Measurements from ENCODE around the gene FAM174A. TPM values are rescaled to one million over a fixed set of nuclear protein-coding genes. Genes with fewer than 3 reads are reported as not detected.
"Not testable (repeated sequence)": the region's sequence is repeated elsewhere in the genome, so short reads cannot be mapped to it uniquely, and the experiment has no call there.

The FAM174A gene
- total and polyA plus RNA-seq, 2 donors (not counting 3 experiments of a cell fraction or from before 2014, with no cell fraction given): 11.8 to 15.2 TPM

- H3K9me1 ChIP-seq (replicated peaks; ENCODE audit: control insufficient read depth, extremely low read depth, insufficient read depth, low read length); DNase-seq (ENCODE audit: low read depth, low spot score); H3K9me3 ChIP-seq (replicated peaks; ENCODE audit: control insufficient read depth, insufficient read depth, low read length); BruUV-seq (replicated peaks); POLR2A ChIA-PET; H3K27me3 ChIP-seq (ENCODE audit: control insufficient read depth in 2 of 2, insufficient read depth in 2 of 2, low read length in 2 of 2); H3K36me3 ChIP-seq (ENCODE audit: control insufficient read depth in 2 of 2, extremely low read depth in 1 of 2, insufficient read depth in 2 of 2, low read length in 2 of 2); FAIRE-seq; H3K4me1 ChIP-seq (ENCODE audit: control insufficient read depth, extremely low read depth, insufficient read depth, low read length); H3K4me3 ChIP-seq (replicated peaks in 1 of 3; ENCODE audit: insufficient read depth in 1 of 3, low read depth in 1 of 3, low read length in 3 of 3); H3K79me2 ChIP-seq (ENCODE audit: control insufficient read depth, insufficient read depth, low read length); dilution Hi-C loops (cut with MboI; ENCODE audit: extremely low pct_ligation_motif_present, low sequenced_read_pairs); intact Hi-C loops (cut with micrococcal nuclease); H3K27ac ChIP-seq (ENCODE audit: insufficient read depth, low read depth, low read length); H2AFZ ChIP-seq (ENCODE audit: low read depth, low read length); H3K9ac ChIP-seq (replicated peaks; ENCODE audit: extremely low read depth, insufficient read depth, low read length); H3K4me2 ChIP-seq (ENCODE audit: insufficient read depth, low read length); H4K20me1 ChIP-seq (replicated peaks; ENCODE audit: control insufficient read depth, extremely low read depth, insufficient read depth, low read length): not testable (repeated sequence)
- CTCF ChIA-PET: interaction anchor here (0.7 to 1.1 kb wide), 3 partner anchors 9 to 28 kb away, joined by 3 to 4 read pairs (median 3); no protein-coding TSS in a partner anchor
Measured at GRCh38 chr5:100604021-100604420, 68.8 kb downstream of the FAM174A start.

- dilution Hi-C loops (cut with MboI; ENCODE audit: extremely low pct_ligation_motif_present, low sequenced_read_pairs) (no loop called here), intact Hi-C loops (cut with micrococcal nuclease) (no loop called here)
- Histone ChIP-seq H4K20me1 (replicated peaks; ENCODE audit: control insufficient read depth, extremely low read depth, insufficient read depth, low read length) (no peaks in the 10 kb centered on the region), H3K9ac (replicated peaks; ENCODE audit: extremely low read depth, insufficient read depth, low read length) (no peak overlapping the region), H3K27ac (ENCODE audit: insufficient read depth, low read depth, low read length) (no peak overlapping the region), H3K9me1 (replicated peaks; ENCODE audit: control insufficient read depth, extremely low read depth, insufficient read depth, low read length) (no peaks in the 10 kb centered on the region), H3K4me3 (replicated peaks in 1 of 3; ENCODE audit: insufficient read depth in 1 of 3, low read depth in 1 of 3, low read length in 3 of 3) (no peak overlapping the region), H3K27me3 (ENCODE audit: control insufficient read depth in 2 of 2, insufficient read depth in 2 of 2, low read length in 2 of 2) (no peaks in the 10 kb centered on the region), H3K79me2 (ENCODE audit: control insufficient read depth, insufficient read depth, low read length) (no peaks in the 10 kb centered on the region), H3K36me3 (ENCODE audit: control insufficient read depth in 2 of 2, extremely low read depth in 1 of 2, insufficient read depth in 2 of 2, low read length in 2 of 2) (no peaks in the 10 kb centered on the region), H3K9me3 (replicated peaks; ENCODE audit: control insufficient read depth, insufficient read depth, low read length) (no peaks in the 10 kb centered on the region), H3K4me2 (ENCODE audit: insufficient read depth, low read length) (no peak overlapping the region), H2AFZ (ENCODE audit: low read depth, low read length) (no peak overlapping the region), H3K4me1 (ENCODE audit: control insufficient read depth, extremely low read depth, insufficient read depth, low read length) (no peaks in the 10 kb centered on the region)
- CTCF ChIA-PET: interaction anchor here (0.8 to 0.9 kb wide), 2 partner anchors 10 to 291 kb away, joined by 3 read pairs; no protein-coding TSS in a partner anchor
- FAIRE-seq: no peak
- TF ChIP-seq GATA2 (IDR thresholded peaks at IDR 0.05; ENCODE audit: insufficient read depth, insufficient read length, low read depth, low read length) (no peak), CTCF (IDR thresholded peaks at IDR 0.05; ENCODE audit: extremely low read depth in 1 of 2, insufficient read depth in 1 of 2, low read depth in 1 of 2, low read length in 2 of 2) (no peak), MYC (IDR thresholded peaks at IDR 0.05; ENCODE audit: low read depth, low read length) (no peak), FOS (IDR thresholded peaks at IDR 0.05; ENCODE audit: borderline replicate concordance, insufficient read depth, low read length) (no peak), POLR2AphosphoS5 (IDR thresholded peaks at IDR 0.05; ENCODE audit: insufficient read depth, low read depth, low read length) (no peak), JUN (IDR thresholded peaks at IDR 0.05; ENCODE audit: borderline replicate concordance, insufficient read depth, insufficient read length, low read depth) (no peak), EZH2 (IDR thresholded peaks at IDR 0.05; ENCODE audit: borderline replicate concordance, low read depth, low read length, severe bottlenecking) (no peak)
- POLR2A ChIA-PET: no interaction called here
- no peak for DNase-seq (ENCODE audit: low read depth, low spot score)
- BruUV-seq (replicated peaks): no TSS peak
Measured at GRCh38 chr5:100609594-100609993, 74.4 kb downstream of the FAM174A start.
